Measurements from ENCODE around the gene UCP2. TPM values are rescaled to one million over a fixed set of nuclear protein-coding genes. Genes with fewer than 3 reads are reported as not detected.

UCP2 gene
- total RNA-seq, 2 experiments from 2014 or later, result 145 to 358 TPM

- intact Hi-C loops (cut with micrococcal nuclease; ENCODE audit: unreplicated experiment), result no loop called here
- Histone ChIP-seq H3K36me3 (ENCODE audit: insufficient read depth, low read length) (peaks cover 8% of the 10 kb centered on the region), H3K9me2 (ENCODE audit: insufficient read depth, low read length) (no peaks in the 10 kb centered on the region), H2AFZ (ENCODE audit: low read length) (no peak overlapping the region), H3K4me1 (ENCODE audit: insufficient read depth, low read length, poor library complexity, severe bottlenecking) (peaks cover 45% of the 10 kb centered on the region), H3K4me3 (ENCODE audit: low read depth, low read length, poor library complexity, severe bottlenecking) (no peak overlapping the region), H3K79me2 (ENCODE audit: insufficient read depth, low read depth, low read length) (no peaks in the 10 kb centered on the region), H4K20me1 (ENCODE audit: insufficient read depth, low read length) (no peaks in the 10 kb centered on the region), H3K4me2 (ENCODE audit: low read length) (no peak overlapping the region), H3K27ac (ENCODE audit: low read depth, low read length, poor library complexity, severe bottlenecking) (no peak overlapping the region), H3K9me3 (ENCODE audit: low read length) (no peaks in the 10 kb centered on the region)
- ChIA-PET CTCF (ENCODE audit: unreplicated experiment) (no interaction called here), POLR2A (no interaction called here)
- BruUV-seq (replicated peaks), result no TSS peak
- DNase-seq (ENCODE audit: low spot score), result no peak
- TF ChIP-seq EZH2phosphoT487 (IDR thresholded peaks at IDR 0.05; ENCODE audit: borderline replicate concordance, low read depth, low read length), result no peak
- TF ChIP-seq, protein P1, sequence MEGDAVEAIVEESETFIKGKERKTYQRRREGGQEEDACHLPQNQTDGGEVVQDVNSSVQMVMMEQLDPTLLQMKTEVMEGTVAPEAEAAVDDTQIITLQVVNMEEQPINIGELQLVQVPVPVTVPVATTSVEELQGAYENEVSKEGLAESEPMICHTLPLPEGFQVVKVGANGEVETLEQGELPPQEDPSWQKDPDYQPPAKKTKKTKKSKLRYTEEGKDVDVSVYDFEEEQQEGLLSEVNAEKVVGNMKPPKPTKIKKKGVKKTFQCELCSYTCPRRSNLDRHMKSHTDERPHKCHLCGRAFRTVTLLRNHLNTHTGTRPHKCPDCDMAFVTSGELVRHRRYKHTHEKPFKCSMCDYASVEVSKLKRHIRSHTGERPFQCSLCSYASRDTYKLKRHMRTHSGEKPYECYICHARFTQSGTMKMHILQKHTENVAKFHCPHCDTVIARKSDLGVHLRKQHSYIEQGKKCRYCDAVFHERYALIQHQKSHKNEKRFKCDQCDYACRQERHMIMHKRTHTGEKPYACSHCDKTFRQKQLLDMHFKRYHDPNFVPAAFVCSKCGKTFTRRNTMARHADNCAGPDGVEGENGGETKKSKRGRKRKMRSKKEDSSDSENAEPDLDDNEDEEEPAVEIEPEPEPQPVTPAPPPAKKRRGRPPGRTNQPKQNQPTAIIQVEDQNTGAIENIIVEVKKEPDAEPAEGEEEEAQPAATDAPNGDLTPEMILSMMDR (conservative IDR thresholded peaks at IDR 0.05; ENCODE audit: low read length), result no peak
These were observed 14.2 kb downstream of the UCP2 start for GRCh38 chr11:73968356-73968966.

GRCh38 chr11:73965764-73966121 lies 16.9 kb downstream of the UCP2 start:
- no peak overlapping the region for H3K27ac ChIP-seq (ENCODE audit: low read depth, low read length, poor library complexity, severe bottlenecking)
- peaks cover 22% of the 10 kb centered on the region for H3K4me1 ChIP-seq (ENCODE audit: insufficient read depth, low read length, poor library complexity, severe bottlenecking)
- no peak overlapping the region for H2AFZ ChIP-seq (ENCODE audit: low read length)
- no peak overlapping the region for H3K4me2 ChIP-seq (ENCODE audit: low read length)
- POLR2A ChIA-PET, result no interaction called here
- DNase-seq (ENCODE audit: low spot score), result no peak
- no peaks in the 10 kb centered on the region for H3K36me3 ChIP-seq (ENCODE audit: insufficient read depth, low read length)
- TF ChIP-seq, protein P1 (conservative IDR thresholded peaks at IDR 0.05; ENCODE audit: low read length), result no peak
- TF ChIP-seq EZH2phosphoT487 (IDR thresholded peaks at IDR 0.05; ENCODE audit: borderline replicate concordance, low read depth, low read length), result no peak
- H3K9me2 ChIP-seq (ENCODE audit: insufficient read depth, low read length), result no peaks in the 10 kb centered on the region
- H4K20me1 ChIP-seq (ENCODE audit: insufficient read depth, low read length), result no peaks in the 10 kb centered on the region
- CTCF ChIA-PET (ENCODE audit: unreplicated experiment), result no interaction called here
- no peaks in the 10 kb centered on the region for H3K79me2 ChIP-seq (ENCODE audit: insufficient read depth, low read depth, low read length)
- intact Hi-C loops (cut with micrococcal nuclease; ENCODE audit: unreplicated experiment), result loop anchor here (2.0 kb wide), 1 partner anchor 125 kb away; no protein-coding TSS in a partner anchor
- no TSS peak for BruUV-seq (replicated peaks)
- no peak overlapping the region for H3K4me3 ChIP-seq (ENCODE audit: low read depth, low read length, poor library complexity, severe bottlenecking)
- H3K9me3 ChIP-seq (ENCODE audit: low read length), result no peaks in the 10 kb centered on the region

DNA sequence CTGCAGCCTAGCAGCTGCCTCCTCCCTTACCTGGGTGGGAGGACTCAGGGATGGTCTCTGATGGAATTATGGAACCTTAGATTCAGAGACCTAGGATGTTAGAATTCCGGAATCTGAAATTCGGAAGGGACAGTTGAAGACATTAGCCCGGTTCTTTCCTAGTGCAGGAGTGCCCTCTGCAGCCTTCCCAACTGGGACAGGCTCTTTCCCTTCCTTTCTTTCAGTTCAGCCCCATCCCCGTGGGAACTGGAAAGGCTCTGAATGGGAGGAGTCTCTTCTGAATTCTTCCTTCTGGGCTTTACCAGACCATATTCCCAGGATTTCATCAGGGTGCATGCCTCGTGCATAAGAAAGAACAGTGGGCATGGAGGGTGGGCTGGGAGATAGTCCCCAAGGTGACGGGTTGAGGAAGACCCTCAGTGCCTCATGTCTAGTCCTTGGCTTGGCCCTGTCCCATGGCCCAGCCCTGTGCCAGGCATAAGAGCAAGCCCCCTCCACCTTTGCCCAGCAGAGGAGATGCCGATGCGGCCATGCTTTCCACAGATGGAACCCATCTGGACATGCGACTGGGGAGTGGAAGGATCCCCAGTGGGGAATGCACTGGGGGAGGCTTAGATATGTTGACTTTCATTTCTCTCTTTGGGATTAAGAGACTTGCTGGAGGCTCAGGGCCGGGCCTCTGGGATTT lies 17.4 kb downstream of the UCP2 start:
- BruUV-seq (replicated peaks), result no TSS peak
- ChIA-PET POLR2A (no interaction called here), CTCF (ENCODE audit: unreplicated experiment) (no interaction called here)
- H3K4me2 ChIP-seq (ENCODE audit: low read length), result no peak overlapping the region
- H3K4me3 ChIP-seq (ENCODE audit: low read depth, low read length, poor library complexity, severe bottlenecking), result no peak overlapping the region
- intact Hi-C loops (cut with micrococcal nuclease; ENCODE audit: unreplicated experiment), result loop anchor here (2.0 kb wide), 1 partner anchor 126 kb away; no protein-coding TSS in a partner anchor
- TF ChIP-seq, protein P1 (conservative IDR thresholded peaks at IDR 0.05; ENCODE audit: low read length), result no peak
- TF ChIP-seq EZH2phosphoT487 (IDR thresholded peaks at IDR 0.05; ENCODE audit: borderline replicate concordance, low read depth, low read length), result no peak
- no peaks in the 10 kb centered on the region for H3K9me3 ChIP-seq (ENCODE audit: low read length)
- H3K36me3 ChIP-seq (ENCODE audit: insufficient read depth, low read length), result no peaks in the 10 kb centered on the region
- no peaks in the 10 kb centered on the region for H3K9me2 ChIP-seq (ENCODE audit: insufficient read depth, low read length)
- no peak overlapping the region for H3K27ac ChIP-seq (ENCODE audit: low read depth, low read length, poor library complexity, severe bottlenecking)
- no peaks in the 10 kb centered on the region for H4K20me1 ChIP-seq (ENCODE audit: insufficient read depth, low read length)
- no peak for DNase-seq (ENCODE audit: low spot score)
- no peaks in the 10 kb centered on the region for H3K79me2 ChIP-seq (ENCODE audit: insufficient read depth, low read depth, low read length)
- H2AFZ ChIP-seq (ENCODE audit: low read length), result no peak overlapping the region
- H3K4me1 ChIP-seq (ENCODE audit: insufficient read depth, low read length, poor library complexity, severe bottlenecking), result peaks cover 16% of the 10 kb centered on the region
